Endothelial cell of umbilical vein (primary cell): ENCODE data around the gene A3GALT2. TPM values are rescaled to one million over a fixed set of nuclear protein-coding genes. Genes with fewer than 3 reads are reported as not detected.

ENCODE experiments used
- BruUV-seq: library from RNA; stranded (reverse); fragments of 400-500 nt; replicated peaks from 2 replicates; lab custom pipeline; 2021; lab: Mats Ljungman, UMichigan
- CTCF ChIA-PET: fragments of 300-600, 350-600 bp; sonication (Branson Sonifier 250); formaldehyde crosslinking; loops from one replicate; lab custom pipeline; 2021; ENCODE audit warnings: antibody characterized with exemption, inconsistent platforms; lab: Charles Lee
- POLR2A ChIA-PET: fragments of 300-600, 350-600 bp; sonication (Branson Sonifier 250); formaldehyde crosslinking; loops from one replicate; lab custom pipeline; 2021; ENCODE audit warnings: antibody characterized with exemption, inconsistent platforms; lab: Charles Lee
- DNase-seq: peaks from one replicate; pipeline ENCODE4 v3.0.0-alpha.2; 2011; ENCODE audit warnings: low read depth, low spot score
- FAIRE-seq: peaks from 2 replicates; lab custom pipeline; 2011; peaks lifted over from hg19 to GRCh38; lab: Jason Lieb, UNC
- H2AFZ ChIP-seq: 2 replicates; pipeline ENCODE4 v1.6.0; 2012; ENCODE audit warnings: low read depth, low read length, control low read depth, inconsistent platforms
- H3K27ac ChIP-seq: 2 replicates; pipeline ENCODE4 v1.5.1; 2011; ENCODE audit warnings: low read depth, mild to moderate bottlenecking, control low read depth, low read length, moderate library complexity; ENCODE audit not compliant: insufficient read depth
- H3K27me3 ChIP-seq, 2 experiments: 2 replicates each; pipeline versions ENCODE4 v1.6.0 to v1.6.1; 2011; ENCODE audit warnings: low read length in 2 of 2, mixed read lengths in 1 of 2; ENCODE audit not compliant: control insufficient read depth in 2 of 2, insufficient read depth in 2 of 2
- H3K36me3 ChIP-seq, 2 experiments: 2 replicates in 1 of 2; 3 replicates in 1 of 2; pipeline ENCODE4 v1.5.1; 2011; ENCODE audit warnings: low read length in 2 of 2, mild to moderate bottlenecking in 1 of 2, moderate library complexity in 1 of 2; ENCODE audit not compliant: control insufficient read depth in 2 of 2, insufficient read depth in 2 of 2; ENCODE audit errors: extremely low read depth in 1 of 2
- H3K4me1 ChIP-seq: 3 replicates; pipeline ENCODE4 v1.5.1; 2011; ENCODE audit warnings: mild to moderate bottlenecking, low read length; ENCODE audit not compliant: control insufficient read depth, insufficient read depth; ENCODE audit errors: extremely low read depth
- H3K4me2 ChIP-seq: 2 replicates; pipeline ENCODE4 v1.6.1; 2011; ENCODE audit warnings: low read length, control low read depth, mixed read lengths; ENCODE audit not compliant: insufficient read depth
- H3K4me3 ChIP-seq, 3 experiments: fragments of 200-600 bp in 1 of 3; sonication (generic), shearing (Covaris generic) in 1 of 3; replicated peaks in 1 of 3; 2 replicates each; pipeline ENCODE4 v1.5.1; 2011 to 2016; ENCODE audit warnings: control low read depth in 3 of 3, low read length in 3 of 3, mild to moderate bottlenecking in 2 of 3, inconsistent platforms in 1 of 3, low read depth in 1 of 3, moderate library complexity in 1 of 3; ENCODE audit not compliant: insufficient read depth in 1 of 3
- H3K79me2 ChIP-seq: 2 replicates; pipeline ENCODE4 v1.6.0; 2012; ENCODE audit warnings: low read length, inconsistent platforms; ENCODE audit not compliant: control insufficient read depth, insufficient read depth
- H3K9ac ChIP-seq: replicated peaks from 2 replicates; pipeline ENCODE3; 2011; ENCODE audit warnings: low read length, control low read depth; ENCODE audit not compliant: insufficient read depth; ENCODE audit errors: extremely low read depth
- H3K9me1 ChIP-seq: replicated peaks from 3 replicates; pipeline ENCODE4 v1.6.0; 2011; ENCODE audit warnings: mild to moderate bottlenecking, low read length; ENCODE audit not compliant: control insufficient read depth, insufficient read depth; ENCODE audit errors: extremely low read depth
- H3K9me3 ChIP-seq: replicated peaks from 2 replicates; pipeline ENCODE4 v1.5.1; 2012; ENCODE audit warnings: low read length, inconsistent platforms; ENCODE audit not compliant: control insufficient read depth, insufficient read depth
- H4K20me1 ChIP-seq: replicated peaks from 2 replicates; pipeline ENCODE3; 2011; ENCODE audit warnings: mild to moderate bottlenecking, low read length; ENCODE audit not compliant: control insufficient read depth, insufficient read depth; ENCODE audit errors: extremely low read depth
- CTCF ChIP-seq, 2 donors: IDR thresholded peaks; 1 replicate in 1 of 2; 2 replicates in 1 of 2; pipeline ENCODE4 v1.5.1; 2011; ENCODE audit warnings: low read length in 2 of 2, mild to moderate bottlenecking in 2 of 2, moderate library complexity in 2 of 2, control low read depth in 1 of 2, inconsistent platforms in 1 of 2, low read depth in 1 of 2; ENCODE audit not compliant: insufficient read depth in 1 of 2; ENCODE audit errors: extremely low read depth in 1 of 2
- EZH2 ChIP-seq: IDR thresholded peaks from 2 replicates; pipeline ENCODE4 v1.6.1; 2012; ENCODE audit warnings: borderline replicate concordance, low read depth, mild to moderate bottlenecking, moderate library complexity, low read length, inconsistent platforms; ENCODE audit not compliant: severe bottlenecking
- MAX ChIP-seq: IDR thresholded peaks from 2 replicates; pipeline ENCODE4 v1.6.1; 2011; ENCODE audit not compliant: insufficient read depth, insufficient read length
- MYC ChIP-seq: IDR thresholded peaks from one replicate; pipeline ENCODE4 v1.6.1; 2011; ENCODE audit warnings: mild to moderate bottlenecking, low read depth, low read length
- POLR2A ChIP-seq: IDR thresholded peaks from 2 replicates; pipeline ENCODE4 v1.6.1; 2012; ENCODE audit warnings: low read depth, mild to moderate bottlenecking, control low read depth, low read length
- POLR2AphosphoS5 ChIP-seq: IDR thresholded peaks from 2 replicates; pipeline ENCODE4 v1.6.1; 2012; ENCODE audit warnings: low read depth, mild to moderate bottlenecking, control low read depth, low read length, moderate library complexity; ENCODE audit not compliant: insufficient read depth
- dilution Hi-C: fragments of 300-500 bp; cut with MboI; formaldehyde crosslinking; loops from one replicate; pipeline ENCODE4 v1.15.0; 2019; ENCODE audit warnings: low sequenced_read_pairs; ENCODE audit not compliant: extremely low pct_ligation_motif_present
- intact Hi-C: fragments of 100-400 bp; cut with micrococcal nuclease; formaldehyde crosslinking; loops from one replicate; pipeline ENCODE4 v1.10.0; 2022
- polyA plus RNA-seq, 4 experiments: library from polyadenylated mRNA; depleted of rRNA in 3 of 4; stranded (reverse) in 3 of 4; unstranded in 1 of 4; fragments of >200 nt; gene quantifications; 2 replicates each; pipeline versions ENCODE4 v1.2.1 to v1.2.3, GENCODE V29; 2011 to 2012; ENCODE audit warnings: missing spikeins in 1 of 4
- total RNA-seq: library from RNA; stranded (reverse); gene quantifications from 2 replicates; pipeline ENCODE4 v1.2.3, GENCODE V29; 2021

Gene A3GALT2
- total and polyA plus RNA-seq, 2 donors (not counting 3 experiments of a cell fraction or from before 2014, with no cell fraction given), result not detected

- CTCF ChIA-PET, result interaction anchor here (1.0 to 2.0 kb wide), 5 partner anchors 10 to 223 kb away, joined by 3 to 9 read pairs (median 4); no protein-coding TSS in a partner anchor
- peak; percentile 58 for FAIRE-seq
These were observed 29.1 kb upstream of the A3GALT2 start for GRCh38 chr1:33349778-33350610.

More at GRCh38 chr1:33349778-33350610, 29.1 kb upstream of the A3GALT2 start:
- H3K9ac ChIP-seq, result peak overlapping the region; percentile 84
- peak overlapping the region in 2 of 3 experiments; percentile 43 to 74 for H3K4me3 ChIP-seq
- TSS peak; percentile 19 for BruUV-seq
- peak overlapping the region; percentile 94 for H3K27ac ChIP-seq
- peak overlapping the region; percentile 32 for H3K4me2 ChIP-seq
- no peaks in the 10 kb centered on the region for H3K9me1 ChIP-seq
- intact Hi-C loops (no loop called here), dilution Hi-C loops (no loop called here)
- DNase-seq, result peak; percentile 69
- POLR2A ChIA-PET, result interaction anchor here (1.2 kb wide), 1 partner anchor 11 kb away, joined by 7 read pairs; no protein-coding TSS in a partner anchor
- TF ChIP-seq EZH2, result no peak
- TF ChIP-seq POLR2A, result peak; percentile 38
- TF ChIP-seq MAX, result peak; percentile 16
- TF ChIP-seq MYC, result no peak
- TF ChIP-seq CTCF (IDR thresholded peaks at IDR 0.05; ENCODE audit: extremely low read depth in 1 of 2, insufficient read depth in 1 of 2, low read depth in 1 of 2, low read length in 2 of 2), result no peak
- peak; percentile 80 for TF ChIP-seq POLR2AphosphoS5
- H2AFZ ChIP-seq, result peak overlapping the region; percentile 56
- no peaks in the 10 kb centered on the region for H4K20me1 ChIP-seq
- H3K27me3 ChIP-seq, result no peaks in the 10 kb centered on the region
- H3K79me2 ChIP-seq, result peaks cover 43% of the 10 kb centered on the region
- peaks cover 34% of the 10 kb centered on the region for H3K4me1 ChIP-seq
- no peaks in the 10 kb centered on the region for H3K9me3 ChIP-seq
- no peaks in the 10 kb centered on the region for H3K36me3 ChIP-seq
